Activated naive CD8-positive, alpha-beta T cell treated with anti-CD3 and anti-CD28 coated beads, Interleukin-2, amount 10 ng/mL, durations not matched to agents 7 days and 5 days (primary cell): ENCODE results near the gene NKAIN2. TPM values are rescaled to one million over a fixed set of nuclear protein-coding genes. Genes with fewer than 3 reads are reported as not detected.
"Not testable (repeated sequence)": the region's sequence is repeated elsewhere in the genome, so short reads cannot be mapped to it uniquely, and the experiment has no call there.

Experiments used
- ATAC-seq: fragments of 150-1000 bp; cut with Tn5 transposase; one replicate; pipeline ENCODE4 v1.10.0; 2021; ENCODE audit warnings: low read depth, moderate library complexity
- POLR2A ChIA-PET: fragments of 350-600 bp; sonication (Branson Sonifier 250); formaldehyde crosslinking; loops from one replicate; lab custom pipeline; 2021; ENCODE audit warnings: antibody characterized with exemption; lab: Charles Lee
- DNase-seq: peaks from one replicate; pipeline ENCODE4 v3.0.0; 2021
- H3K27ac Mint-ChIP-seq: one replicate; pipeline ENCODE4 v1.8.0; 2022; ENCODE audit warnings: mild to moderate bottlenecking, mixed read lengths
- H3K27me3 Mint-ChIP-seq: one replicate; pipeline ENCODE4 v1.8.0; 2022; ENCODE audit warnings: mild to moderate bottlenecking, moderate library complexity, mixed read lengths
- H3K36me3 Mint-ChIP-seq: one replicate; pipeline ENCODE4 v1.8.0; 2021; ENCODE audit warnings: mild to moderate bottlenecking, mixed read lengths
- H3K4me1 Mint-ChIP-seq: one replicate; pipeline ENCODE4 v1.8.0; 2021; ENCODE audit warnings: mixed read lengths
- H3K4me3 Mint-ChIP-seq: one replicate; pipeline ENCODE4 v1.8.0; 2022; ENCODE audit warnings: mild to moderate bottlenecking, moderate library complexity, mixed read lengths
- H3K9me3 Mint-ChIP-seq: one replicate; pipeline ENCODE4 v1.8.0; 2021; ENCODE audit warnings: mixed read lengths
- total RNA-seq, 2 experiments: library from RNA; stranded (reverse); gene quantifications; one replicate each; pipeline ENCODE4 v1.2.3, GENCODE V29; 2021

NKAIN2 gene
- total RNA-seq, 2 experiments from 2014 or later: not detected

- H3K27ac Mint-ChIP-seq: no peak overlapping the region
- ATAC-seq (no peak), DNase-seq (no peak)
- no peaks in the 10 kb centered on the region for H3K27me3 Mint-ChIP-seq
- POLR2A ChIA-PET: no interaction called here
- no peaks in the 10 kb centered on the region for H3K36me3 Mint-ChIP-seq
- no peaks in the 10 kb centered on the region for H3K4me1 Mint-ChIP-seq
- peaks cover 1% of the 10 kb centered on the region for H3K9me3 Mint-ChIP-seq
- no peak overlapping the region for H3K4me3 Mint-ChIP-seq
These were observed 568.4 kb downstream of the NKAIN2 start for GRCh38 chr6:124371974-124372475.

GRCh38 chr6:124373386-124373785 lies 569.7 kb downstream of the NKAIN2 start:
- no peak for ATAC-seq
- POLR2A ChIA-PET: no interaction called here
- Mint-ChIP-seq H3K27ac (no peak overlapping the region), H3K4me1 (no peaks in the 10 kb centered on the region), H3K4me3 (no peak overlapping the region), H3K27me3 (no peaks in the 10 kb centered on the region), H3K36me3 (no peaks in the 10 kb centered on the region), H3K9me3 (peaks cover 1% of the 10 kb centered on the region)
- DNase-seq: no peak

DNA sequence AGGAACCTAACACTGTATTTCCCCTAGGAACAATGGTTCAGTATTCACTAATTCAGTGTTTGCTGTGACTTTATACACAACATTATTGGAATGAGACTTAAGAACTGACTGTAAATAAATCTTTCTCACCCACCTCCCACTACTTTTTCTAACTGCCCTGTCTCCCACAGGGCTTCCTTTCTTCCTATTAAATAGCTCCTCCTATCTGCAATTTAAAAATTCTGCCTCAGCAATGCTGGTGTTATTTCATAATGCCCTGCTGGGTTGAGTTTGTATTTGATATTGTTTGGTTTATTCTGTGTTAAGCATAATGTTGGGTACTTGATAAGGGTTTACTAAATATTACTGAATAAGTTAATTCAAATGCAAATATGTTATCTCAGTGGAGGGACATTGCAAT lies 585.5 kb downstream of the NKAIN2 start:
- POLR2A ChIA-PET: no interaction called here
- Mint-ChIP-seq H3K27me3 (no peaks in the 10 kb centered on the region), H3K4me3 (no peak overlapping the region), H3K36me3 (no peaks in the 10 kb centered on the region), H3K27ac (no peak overlapping the region), H3K4me1 (no peaks in the 10 kb centered on the region), H3K9me3 (no peaks in the 10 kb centered on the region)
- DNase-seq (no peak), ATAC-seq (no peak)

DNA sequence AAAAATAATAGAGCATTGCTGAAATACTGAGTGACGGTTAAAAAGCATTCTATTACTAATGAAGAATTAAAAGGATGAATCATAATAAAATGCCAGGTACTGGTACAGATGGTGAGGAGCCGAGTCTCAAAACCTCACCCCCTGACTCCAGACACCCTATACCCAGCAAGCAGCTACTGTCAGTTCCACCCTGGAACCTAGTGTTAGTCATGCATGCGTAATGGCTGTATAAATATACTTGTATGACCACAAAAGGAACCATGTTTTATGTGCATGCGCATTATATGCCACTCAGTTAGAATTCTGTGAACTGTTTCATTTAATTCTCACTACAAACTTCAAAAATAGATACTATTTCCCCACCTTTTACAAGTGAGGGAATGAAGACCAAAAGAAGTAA lies 589.9 kb downstream of the NKAIN2 start:
- Mint-ChIP-seq H3K27ac (no peak overlapping the region), H3K36me3 (no peaks in the 10 kb centered on the region), H3K4me3 (no peak overlapping the region), H3K27me3 (no peaks in the 10 kb centered on the region), H3K9me3 (no peaks in the 10 kb centered on the region), H3K4me1 (no peaks in the 10 kb centered on the region)
- DNase-seq (no peak), ATAC-seq (no peak)
- POLR2A ChIA-PET: no interaction called here

DNA sequence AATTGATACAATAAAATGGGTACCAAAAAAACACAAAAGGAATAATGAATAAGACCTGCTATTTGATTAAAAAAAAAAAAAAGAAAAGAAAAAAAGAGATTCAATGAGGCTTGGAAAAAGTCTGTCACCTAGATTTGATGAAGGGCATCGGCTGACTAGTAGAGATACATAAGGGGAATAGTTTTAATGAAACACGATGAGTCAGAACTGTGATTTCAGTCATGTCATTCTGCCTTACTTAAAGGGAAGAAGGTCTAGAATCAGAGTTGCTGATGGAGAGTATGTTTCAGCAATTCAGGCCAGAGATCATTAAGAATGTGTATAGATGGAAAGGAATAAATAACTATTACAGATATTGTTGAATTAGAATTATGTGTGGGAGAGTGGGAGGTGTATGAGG lies 592.7 kb downstream of the NKAIN2 start:
- POLR2A ChIA-PET: no interaction called here
- H3K27me3 Mint-ChIP-seq: no peaks in the 10 kb centered on the region
- H3K27ac Mint-ChIP-seq: no peak overlapping the region
- no peaks in the 10 kb centered on the region for H3K4me1 Mint-ChIP-seq
- DNase-seq: no peak
- H3K4me3 Mint-ChIP-seq: no peak overlapping the region
- H3K9me3 Mint-ChIP-seq: no peaks in the 10 kb centered on the region
- no peak for ATAC-seq
- H3K36me3 Mint-ChIP-seq: no peaks in the 10 kb centered on the region

GRCh38 chr6:124400261-124400999 lies 596.8 kb downstream of the NKAIN2 start:
- POLR2A ChIA-PET: no interaction called here
- Mint-ChIP-seq H3K27ac (no peak overlapping the region), H3K4me3 (no peak overlapping the region), H3K4me1 (no peaks in the 10 kb centered on the region), H3K9me3 (no peaks in the 10 kb centered on the region), H3K36me3 (no peaks in the 10 kb centered on the region), H3K27me3 (no peaks in the 10 kb centered on the region)
- DNase-seq: no peak
- ATAC-seq: no peak

DNA sequence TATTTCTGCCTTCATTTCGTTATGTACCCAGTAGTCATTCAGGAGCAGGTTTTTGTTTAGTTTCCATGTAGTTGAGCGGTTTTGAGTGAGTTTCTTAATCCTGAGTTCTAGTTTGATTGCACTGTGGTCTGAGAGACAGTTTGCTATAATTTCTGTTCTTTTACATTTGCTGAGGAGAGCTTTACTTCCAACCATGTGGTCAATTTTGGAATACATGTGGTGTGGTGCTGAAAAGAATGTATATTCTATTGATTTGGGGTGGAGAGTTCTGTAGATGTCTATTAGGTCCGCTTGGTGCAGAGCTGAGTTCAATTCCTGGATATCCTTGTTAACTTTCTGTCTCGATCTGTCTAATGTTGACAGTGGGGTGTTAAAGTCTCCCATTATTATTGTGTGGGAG lies 606.8 kb downstream of the NKAIN2 start:
- ATAC-seq, H3K4me3 Mint-ChIP-seq, H3K27me3 Mint-ChIP-seq, H3K4me1 Mint-ChIP-seq, H3K9me3 Mint-ChIP-seq, DNase-seq, POLR2A ChIA-PET, H3K27ac Mint-ChIP-seq, H3K36me3 Mint-ChIP-seq: not testable (repeated sequence)

DNA sequence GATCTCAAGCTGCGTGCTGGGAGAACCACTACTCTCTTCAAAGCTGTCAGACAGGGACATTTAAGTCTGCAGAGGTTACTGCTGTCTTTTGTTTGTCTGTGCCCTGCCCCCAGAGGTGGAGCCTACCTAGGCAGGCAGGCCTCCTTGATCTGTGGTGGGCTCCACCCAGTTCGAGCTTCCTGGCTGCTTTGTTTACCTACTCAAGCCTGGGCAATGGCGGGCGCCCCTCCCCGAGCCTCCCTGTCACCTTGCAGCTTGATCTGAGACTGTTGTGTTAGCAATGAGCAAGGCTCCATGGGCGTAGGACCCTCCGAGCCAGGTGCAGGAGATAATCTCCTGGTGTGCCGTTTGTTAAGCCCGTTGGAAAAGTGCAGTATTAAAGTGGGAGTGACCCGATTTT lies 609.0 kb downstream of the NKAIN2 start:
- H3K27me3 Mint-ChIP-seq, H3K9me3 Mint-ChIP-seq, DNase-seq, H3K4me1 Mint-ChIP-seq, H3K4me3 Mint-ChIP-seq, H3K36me3 Mint-ChIP-seq, H3K27ac Mint-ChIP-seq, ATAC-seq, POLR2A ChIA-PET: not testable (repeated sequence)

GRCh38 chr6:124420116-124420840 lies 616.6 kb downstream of the NKAIN2 start:
- ATAC-seq (no peak), DNase-seq (no peak)
- Mint-ChIP-seq H3K27me3 (no peaks in the 10 kb centered on the region), H3K36me3 (no peaks in the 10 kb centered on the region), H3K9me3 (no peaks in the 10 kb centered on the region), H3K4me3 (no peak overlapping the region), H3K27ac (no peak overlapping the region), H3K4me1 (no peaks in the 10 kb centered on the region)
- POLR2A ChIA-PET: no interaction called here

- no peak overlapping the region for H3K4me3 Mint-ChIP-seq
- POLR2A ChIA-PET: no interaction called here
These were observed 620.0 kb downstream of the NKAIN2 start for GRCh38 chr6:124423621-124424020.

GRCh38 chr6:124430740-124431318 lies 627.2 kb downstream of the NKAIN2 start:
- POLR2A ChIA-PET: no interaction called here

More at GRCh38 chr6:124423621-124424020, 620.0 kb downstream of the NKAIN2 start:
- no peak for ATAC-seq
- H3K4me1 Mint-ChIP-seq: no peaks in the 10 kb centered on the region
- no peaks in the 10 kb centered on the region for H3K9me3 Mint-ChIP-seq
- no peaks in the 10 kb centered on the region for H3K27me3 Mint-ChIP-seq
- DNase-seq: no peak
- no peak overlapping the region for H3K27ac Mint-ChIP-seq
- H3K36me3 Mint-ChIP-seq: no peaks in the 10 kb centered on the region

DNA sequence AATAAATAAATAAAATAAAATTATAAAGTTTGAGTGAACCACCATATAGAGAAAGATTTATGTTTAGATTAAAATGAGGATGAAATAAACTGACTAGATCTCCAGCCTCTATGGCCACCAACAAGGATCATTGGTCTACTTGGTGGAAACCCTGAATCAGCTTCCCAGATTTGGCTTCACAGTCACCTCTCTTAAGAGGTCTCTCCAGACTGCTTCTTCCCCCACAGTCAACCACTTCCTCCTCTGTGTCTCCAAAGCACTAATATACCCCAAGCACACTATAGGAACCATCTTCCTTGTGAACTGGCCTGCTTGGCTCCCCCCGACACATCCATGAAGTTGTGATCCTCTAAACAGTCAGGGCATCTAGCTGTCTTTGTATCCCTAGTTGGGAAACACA lies 629.0 kb downstream of the NKAIN2 start:
- H3K9me3 Mint-ChIP-seq: no peaks in the 10 kb centered on the region
- H3K27ac Mint-ChIP-seq: no peak overlapping the region
- POLR2A ChIA-PET: no interaction called here

More at GRCh38 chr6:124430740-124431318, 627.2 kb downstream of the NKAIN2 start:
- H3K4me3 Mint-ChIP-seq: no peak overlapping the region
- H3K27ac Mint-ChIP-seq: no peak overlapping the region
- ATAC-seq (no peak), DNase-seq (no peak)
- no peaks in the 10 kb centered on the region for H3K9me3 Mint-ChIP-seq
- no peaks in the 10 kb centered on the region for H3K36me3 Mint-ChIP-seq
- H3K27me3 Mint-ChIP-seq: no peaks in the 10 kb centered on the region
- H3K4me1 Mint-ChIP-seq: no peaks in the 10 kb centered on the region

DNA sequence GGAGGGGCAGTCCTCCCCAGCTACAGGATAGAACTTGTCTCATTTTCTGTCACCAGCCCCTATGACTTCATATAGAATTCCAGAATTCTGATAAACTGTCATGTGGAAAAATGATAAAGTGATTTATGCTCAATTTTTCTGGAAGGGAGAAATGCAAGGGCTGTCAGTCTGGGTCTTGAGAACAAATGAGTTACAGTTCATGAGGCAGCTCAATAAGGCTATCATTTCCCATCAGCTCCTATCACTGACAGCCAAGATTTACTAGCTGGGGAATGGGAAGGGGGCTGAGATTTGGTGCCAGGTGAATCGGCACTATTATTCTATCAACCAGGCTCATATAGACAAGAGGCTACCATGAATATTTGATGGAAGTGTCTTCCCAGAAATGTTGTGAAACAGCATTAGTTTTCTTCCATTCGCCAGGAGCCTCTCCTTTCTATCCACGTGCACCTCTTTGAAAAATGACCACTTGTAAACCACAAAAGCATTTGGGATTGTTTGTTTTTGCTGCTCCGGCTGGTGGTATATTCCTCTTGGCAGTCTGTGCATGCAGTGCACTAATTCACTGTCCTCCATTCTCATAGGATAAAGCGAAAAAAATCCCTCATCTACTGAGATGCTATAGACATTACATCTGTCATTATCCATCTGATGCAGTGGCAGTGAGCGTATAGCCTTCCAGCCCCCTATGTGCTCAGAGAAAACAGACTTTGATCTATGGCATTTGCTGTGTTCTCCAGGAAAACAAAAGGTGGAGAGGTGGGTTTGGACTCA lies 629.9 kb downstream of the NKAIN2 start:
- Mint-ChIP-seq H3K36me3 (no peaks in the 10 kb centered on the region), H3K27me3 (no peaks in the 10 kb centered on the region), H3K27ac (no peak overlapping the region), H3K4me3 (no peak overlapping the region), H3K9me3 (peaks cover 2% of the 10 kb centered on the region), H3K4me1 (no peaks in the 10 kb centered on the region)
- POLR2A ChIA-PET: no interaction called here
- no peak for ATAC-seq
- no peak for DNase-seq

More for the DNA sequence above, 629.0 kb downstream of the NKAIN2 start:
- Mint-ChIP-seq H3K4me3 (no peak overlapping the region), H3K36me3 (no peaks in the 10 kb centered on the region), H3K27me3 (no peaks in the 10 kb centered on the region), H3K4me1 (no peaks in the 10 kb centered on the region)
- ATAC-seq (no peak), DNase-seq (no peak)
